ENCODE measurements around the gene CBFA2T2. TPM values are rescaled to one million over a fixed set of nuclear protein-coding genes. Genes with fewer than 3 reads are reported as not detected.

The CBFA2T2 gene
- total RNA-seq, 4 donors from 2014 or later = 31.2 to 51.3 (median 37.8) TPM

GRCh38 chr20:33677991-33678702 lies 188.3 kb downstream of the CBFA2T2 start:
- DNase-seq = no peak
- no peaks in the 10 kb centered on the region for H3K36me3 ChIP-seq
- H3K4me3 ChIP-seq = no peak overlapping the region
- no peak for TF ChIP-seq POLR2A (IDR thresholded peaks at IDR 0.05)
- TF ChIP-seq, protein P1, sequence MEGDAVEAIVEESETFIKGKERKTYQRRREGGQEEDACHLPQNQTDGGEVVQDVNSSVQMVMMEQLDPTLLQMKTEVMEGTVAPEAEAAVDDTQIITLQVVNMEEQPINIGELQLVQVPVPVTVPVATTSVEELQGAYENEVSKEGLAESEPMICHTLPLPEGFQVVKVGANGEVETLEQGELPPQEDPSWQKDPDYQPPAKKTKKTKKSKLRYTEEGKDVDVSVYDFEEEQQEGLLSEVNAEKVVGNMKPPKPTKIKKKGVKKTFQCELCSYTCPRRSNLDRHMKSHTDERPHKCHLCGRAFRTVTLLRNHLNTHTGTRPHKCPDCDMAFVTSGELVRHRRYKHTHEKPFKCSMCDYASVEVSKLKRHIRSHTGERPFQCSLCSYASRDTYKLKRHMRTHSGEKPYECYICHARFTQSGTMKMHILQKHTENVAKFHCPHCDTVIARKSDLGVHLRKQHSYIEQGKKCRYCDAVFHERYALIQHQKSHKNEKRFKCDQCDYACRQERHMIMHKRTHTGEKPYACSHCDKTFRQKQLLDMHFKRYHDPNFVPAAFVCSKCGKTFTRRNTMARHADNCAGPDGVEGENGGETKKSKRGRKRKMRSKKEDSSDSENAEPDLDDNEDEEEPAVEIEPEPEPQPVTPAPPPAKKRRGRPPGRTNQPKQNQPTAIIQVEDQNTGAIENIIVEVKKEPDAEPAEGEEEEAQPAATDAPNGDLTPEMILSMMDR (IDR thresholded peaks at IDR 0.05) = no peak
- H3K9me3 ChIP-seq = no peaks in the 10 kb centered on the region
- H3K27ac ChIP-seq = peak overlapping the region in 2 of 4 donors; percentile 54 to 60
- H3K4me1 ChIP-seq = peaks cover 0 to 27% (median 20%) of the 10 kb centered on the region in 4 donors
- H3K27me3 ChIP-seq = no peaks in the 10 kb centered on the region

GRCh38 chr20:33679758-33680485 lies 190.0 kb downstream of the CBFA2T2 start:
- peak in 2 of 3 donors; percentile 83 to 89 for DNase-seq
- Histone ChIP-seq H3K27me3 (no peaks in the 10 kb centered on the region), H3K36me3 (no peaks in the 10 kb centered on the region), H3K27ac (peak overlapping the region in 2 of 4 donors; percentile 6 to 60), H3K4me3 (no peak overlapping the region), H3K9me3 (no peaks in the 10 kb centered on the region), H3K4me1 (peaks cover 0 to 19% (median 14%) of the 10 kb centered on the region in 4 donors)
- TF ChIP-seq, protein P1 (IDR thresholded peaks at IDR 0.05) = no peak
- no peak for TF ChIP-seq POLR2A (IDR thresholded peaks at IDR 0.05)

DNA sequence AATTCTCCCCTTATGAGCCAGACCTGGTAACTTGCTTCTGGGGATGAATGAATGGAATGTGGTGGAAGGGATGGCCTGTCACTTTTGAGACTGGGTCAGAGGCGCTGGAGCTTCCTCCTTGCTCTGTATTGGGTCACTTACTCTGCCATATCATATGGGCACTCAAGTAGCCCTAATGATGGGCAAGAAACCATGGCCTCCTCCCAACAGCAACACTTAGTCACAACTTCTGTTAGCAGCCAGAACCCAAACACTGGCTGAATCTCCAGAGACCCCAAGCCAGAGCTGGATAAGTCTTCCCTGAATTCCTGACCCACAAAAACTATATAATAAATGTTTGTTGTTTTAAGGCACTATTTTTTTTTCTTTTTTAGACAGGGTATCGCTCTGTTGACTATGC lies 190.8 kb downstream of the CBFA2T2 start:
- Histone ChIP-seq H3K36me3 (no peaks in the 10 kb centered on the region), H3K4me3 (no peak overlapping the region), H3K4me1 (peaks cover 0 to 21% (median 19%) of the 10 kb centered on the region in 4 donors), H3K9me3 (no peaks in the 10 kb centered on the region), H3K27me3 (no peaks in the 10 kb centered on the region), H3K27ac (peak overlapping the region in 1 of 4 donors; percentile 60)
- no peak for DNase-seq
- TF ChIP-seq, protein P1 (IDR thresholded peaks at IDR 0.05) = no peak
- no peak for TF ChIP-seq POLR2A (IDR thresholded peaks at IDR 0.05)

DNA sequence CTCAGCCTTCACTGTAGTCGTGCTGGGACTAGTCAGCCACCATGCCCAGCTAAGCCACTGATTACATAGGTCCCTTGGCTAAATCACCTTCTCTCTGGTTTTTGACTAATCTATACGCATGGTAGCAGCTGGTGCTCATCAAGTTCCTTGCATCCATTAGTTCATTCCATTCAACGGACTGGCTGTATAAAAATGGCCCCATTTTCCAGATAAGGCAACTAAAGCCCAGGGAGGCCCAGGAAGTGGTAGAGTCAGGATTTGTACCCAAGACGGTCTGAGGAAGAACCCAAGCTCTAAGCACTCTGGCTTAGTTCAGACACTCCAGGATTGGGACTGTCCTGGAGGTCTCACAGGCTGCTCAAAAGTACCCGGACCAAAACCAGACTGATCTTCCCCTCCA lies 191.4 kb downstream of the CBFA2T2 start:
- H3K4me3 ChIP-seq = no peak overlapping the region
- H3K27me3 ChIP-seq = no peaks in the 10 kb centered on the region
- H3K36me3 ChIP-seq = no peaks in the 10 kb centered on the region
- H3K4me1 ChIP-seq = peaks cover 0 to 21% (median 17%) of the 10 kb centered on the region in 4 donors
- H3K9me3 ChIP-seq = no peaks in the 10 kb centered on the region
- no peak for TF ChIP-seq POLR2A (IDR thresholded peaks at IDR 0.05)
- TF ChIP-seq, protein P1 (IDR thresholded peaks at IDR 0.05) = no peak
- H3K27ac ChIP-seq = no peak overlapping the region
- DNase-seq = no peak

GRCh38 chr20:33681728-33682353 lies 191.9 kb downstream of the CBFA2T2 start:
- Histone ChIP-seq H3K36me3 (no peaks in the 10 kb centered on the region), H3K4me1 (peaks cover 0 to 24% (median 18%) of the 10 kb centered on the region in 4 donors), H3K4me3 (no peak overlapping the region), H3K27me3 (no peaks in the 10 kb centered on the region), H3K9me3 (no peaks in the 10 kb centered on the region), H3K27ac (no peak overlapping the region)
- no peak for DNase-seq
- no peak for TF ChIP-seq POLR2A (IDR thresholded peaks at IDR 0.05)
- TF ChIP-seq, protein P1 (IDR thresholded peaks at IDR 0.05) = no peak
